Measurements from ENCODE around the gene HYKK.

The HYKK gene

DNA sequence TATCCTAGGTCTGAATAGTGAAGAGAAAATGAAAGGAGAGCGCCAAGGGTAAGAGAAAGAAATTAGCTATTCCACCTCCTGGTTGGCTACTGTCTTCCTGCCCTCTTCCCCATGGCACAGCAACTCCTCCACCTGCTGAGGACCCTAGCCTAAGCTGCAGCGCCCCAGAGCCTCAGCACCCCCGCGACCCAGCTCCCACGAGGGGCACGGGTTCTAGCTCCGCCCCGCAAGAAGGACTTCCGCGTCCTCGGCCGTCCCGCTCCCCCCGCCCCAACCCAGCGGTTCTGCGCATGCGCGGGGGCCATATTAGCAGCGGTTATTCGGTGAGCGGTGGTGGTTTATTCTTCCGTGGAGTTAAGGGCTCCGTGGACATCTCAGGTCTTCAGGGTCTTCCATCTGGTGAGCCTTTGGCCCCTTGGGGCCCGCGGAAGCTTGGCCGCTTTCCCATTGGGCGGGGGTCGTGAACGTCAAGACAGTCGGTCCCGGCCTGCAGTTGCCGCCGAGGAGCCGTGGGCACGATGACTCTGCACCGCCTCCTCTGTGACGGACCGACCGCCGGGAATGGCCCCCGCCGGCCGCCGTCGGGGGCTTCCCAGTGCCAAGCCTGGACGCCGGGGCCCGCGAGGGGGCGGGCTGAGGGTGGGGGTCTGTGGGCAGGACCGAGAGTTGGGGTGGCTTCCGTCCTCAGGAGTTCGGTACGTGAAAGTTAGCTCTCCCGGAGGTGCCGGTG lies 32.9 kb downstream of the HYKK start, which contains the start of gene PSMA4:
TSS of gene PSMA4 (plus strand) at position 304 of the 730 bp plus-strand sequence. CDS start 1,484 bp downstream, outside the sequence.
- 0 out of 2 replicates have a peak, but pooled peaks cover 6% of the 10 kb centered on the region for H3F3A ChIP-seq (ENCODE audit: control insufficient read depth, insufficient read depth)
- H3K27ac ChIP-seq (ENCODE audit: low read depth, low read length) = peak within 1 kb of the TSS; percentile 47
- peaks cover 40% of the 10 kb centered on the region for H3K79me2 ChIP-seq (ENCODE audit: control insufficient read depth, low read length)
- peaks cover 16% of the 10 kb centered on the region for H3K4me1 ChIP-seq (ENCODE audit: control insufficient read depth, low read length)
- no peaks in the 10 kb centered on the region for H3K9me2 ChIP-seq (replicated peaks; ENCODE audit: control insufficient read depth, low read length)
- peak within 1 kb of the TSS; percentile 84 for H3K4me2 ChIP-seq (ENCODE audit: low read length)
- peaks cover 45% of the 10 kb centered on the region for H3K36me3 ChIP-seq (ENCODE audit: control insufficient read depth, low read length)
- H3K27me3 ChIP-seq (ENCODE audit: control insufficient read depth, low read length) = no peaks in the 10 kb centered on the region
- H3K9me3 ChIP-seq (ENCODE audit: control insufficient read depth, insufficient read depth, low read length) = no peaks in the 10 kb centered on the region
- peaks cover 5% of the 10 kb centered on the region; the same call in 1 of the 2 replicates for H4K20me1 ChIP-seq (ENCODE audit: control insufficient read depth, insufficient read depth, low read depth, low read length)
- peak within 1 kb of the TSS; percentile 92 for H3K4me3 ChIP-seq (ENCODE audit: low read length)
- TF ChIP-seq, protein P1, sequence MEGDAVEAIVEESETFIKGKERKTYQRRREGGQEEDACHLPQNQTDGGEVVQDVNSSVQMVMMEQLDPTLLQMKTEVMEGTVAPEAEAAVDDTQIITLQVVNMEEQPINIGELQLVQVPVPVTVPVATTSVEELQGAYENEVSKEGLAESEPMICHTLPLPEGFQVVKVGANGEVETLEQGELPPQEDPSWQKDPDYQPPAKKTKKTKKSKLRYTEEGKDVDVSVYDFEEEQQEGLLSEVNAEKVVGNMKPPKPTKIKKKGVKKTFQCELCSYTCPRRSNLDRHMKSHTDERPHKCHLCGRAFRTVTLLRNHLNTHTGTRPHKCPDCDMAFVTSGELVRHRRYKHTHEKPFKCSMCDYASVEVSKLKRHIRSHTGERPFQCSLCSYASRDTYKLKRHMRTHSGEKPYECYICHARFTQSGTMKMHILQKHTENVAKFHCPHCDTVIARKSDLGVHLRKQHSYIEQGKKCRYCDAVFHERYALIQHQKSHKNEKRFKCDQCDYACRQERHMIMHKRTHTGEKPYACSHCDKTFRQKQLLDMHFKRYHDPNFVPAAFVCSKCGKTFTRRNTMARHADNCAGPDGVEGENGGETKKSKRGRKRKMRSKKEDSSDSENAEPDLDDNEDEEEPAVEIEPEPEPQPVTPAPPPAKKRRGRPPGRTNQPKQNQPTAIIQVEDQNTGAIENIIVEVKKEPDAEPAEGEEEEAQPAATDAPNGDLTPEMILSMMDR (IDR thresholded peaks at IDR 0.05; ENCODE audit: low read depth, low read length, poor library complexity, severe bottlenecking) = no peak
- no peak for TF ChIP-seq EZH2phosphoT487 (IDR thresholded peaks at IDR 0.05; ENCODE audit: borderline replicate concordance, low read length)

- no peaks in the 10 kb centered on the region for H3K27me3 ChIP-seq (ENCODE audit: control insufficient read depth, low read length)
- H3K4me2 ChIP-seq (ENCODE audit: low read length) = peak overlapping the region; percentile 84
- H3K36me3 ChIP-seq (ENCODE audit: control insufficient read depth, low read length) = peaks cover 53% of the 10 kb centered on the region
- H3K27ac ChIP-seq (ENCODE audit: low read depth, low read length) = peak overlapping the region; percentile 47
- H4K20me1 ChIP-seq (ENCODE audit: control insufficient read depth, insufficient read depth, low read depth, low read length) = peaks cover 5% of the 10 kb centered on the region; the same call in 1 of the 2 replicates
- peak overlapping the region; percentile 92 for H3K4me3 ChIP-seq (ENCODE audit: low read length)
- H3K4me1 ChIP-seq (ENCODE audit: control insufficient read depth, low read length) = peaks cover 16% of the 10 kb centered on the region
- TF ChIP-seq, protein P1 (IDR thresholded peaks at IDR 0.05; ENCODE audit: low read depth, low read length, poor library complexity, severe bottlenecking) = no peak
- TF ChIP-seq EZH2phosphoT487 (IDR thresholded peaks at IDR 0.05; ENCODE audit: borderline replicate concordance, low read length) = no peak
- peaks cover 40% of the 10 kb centered on the region for H3K79me2 ChIP-seq (ENCODE audit: control insufficient read depth, low read length)
- H3F3A ChIP-seq (ENCODE audit: control insufficient read depth, insufficient read depth) = 0 out of 2 replicates have a peak, but pooled peaks cover 6% of the 10 kb centered on the region
- H3K9me2 ChIP-seq (replicated peaks; ENCODE audit: control insufficient read depth, low read length) = no peaks in the 10 kb centered on the region
- no peaks in the 10 kb centered on the region for H3K9me3 ChIP-seq (ENCODE audit: control insufficient read depth, insufficient read depth, low read length)
These were observed 33.7 kb downstream of the HYKK start for GRCh38 chr15:78540871-78541743.

GRCh38 chr15:78541744-78542034 lies 34.3 kb downstream of the HYKK start:
- no peak overlapping the region for H3K27ac ChIP-seq (ENCODE audit: low read depth, low read length)
- no peaks in the 10 kb centered on the region for H3K9me3 ChIP-seq (ENCODE audit: control insufficient read depth, insufficient read depth, low read length)

More at GRCh38 chr15:78541744-78542034, 34.3 kb downstream of the HYKK start:
- peaks cover 40% of the 10 kb centered on the region for H3K79me2 ChIP-seq (ENCODE audit: control insufficient read depth, low read length)
- peaks cover 5% of the 10 kb centered on the region; the same call in 1 of the 2 replicates for H4K20me1 ChIP-seq (ENCODE audit: control insufficient read depth, insufficient read depth, low read depth, low read length)
- peaks cover 16% of the 10 kb centered on the region for H3K4me1 ChIP-seq (ENCODE audit: control insufficient read depth, low read length)
- H3F3A ChIP-seq (ENCODE audit: control insufficient read depth, insufficient read depth) = 0 out of 2 replicates have a peak, but pooled peaks cover 6% of the 10 kb centered on the region
- H3K36me3 ChIP-seq (ENCODE audit: control insufficient read depth, low read length) = peaks cover 58% of the 10 kb centered on the region
- H3K27me3 ChIP-seq (ENCODE audit: control insufficient read depth, low read length) = no peaks in the 10 kb centered on the region
- H3K9me2 ChIP-seq (replicated peaks; ENCODE audit: control insufficient read depth, low read length) = no peaks in the 10 kb centered on the region
- H3K4me3 ChIP-seq (ENCODE audit: low read length) = peak overlapping the region; percentile 92
- no peak for TF ChIP-seq EZH2phosphoT487 (IDR thresholded peaks at IDR 0.05; ENCODE audit: borderline replicate concordance, low read length)
- TF ChIP-seq, protein P1 (IDR thresholded peaks at IDR 0.05; ENCODE audit: low read depth, low read length, poor library complexity, severe bottlenecking) = no peak
- peak overlapping the region; percentile 84 for H3K4me2 ChIP-seq (ENCODE audit: low read length)
